CD14-positive monocyte (primary cell): ENCODE data around the gene SLC43A2. TPM values are rescaled to one million over a fixed set of nuclear protein-coding genes. Genes with fewer than 3 reads are reported as not detected.

Experiments
- DNase-seq, 3 donors: peaks; one replicate each; pipeline ENCODE4 v3.0.0-alpha.2; 2011 to 2022
- H2AFZ ChIP-seq: 2 replicates; pipeline ENCODE4 v1.6.0; 2012; ENCODE audit warnings: mild to moderate bottlenecking, low read depth, low read length, inconsistent platforms; ENCODE audit not compliant: insufficient read depth, poor library complexity, severe bottlenecking
- H3K27ac ChIP-seq, 2 donors: 1 replicate in 1 of 2; 2 replicates in 1 of 2; pipeline ENCODE4 v1.5.1; 2012 to 2013; ENCODE audit warnings: low read length in 2 of 2, control low read depth in 1 of 2, inconsistent platforms in 1 of 2, low read depth in 1 of 2, mild to moderate bottlenecking in 1 of 2
- H3K27me3 ChIP-seq, 2 donors: one replicate each; pipeline versions ENCODE4 v1.6.0 to v1.6.1; 2011 to 2013; ENCODE audit warnings: low read length in 2 of 2; ENCODE audit not compliant: control insufficient read depth in 2 of 2, insufficient read depth in 2 of 2
- H3K36me3 ChIP-seq, 2 donors: replicated peaks in 1 of 2; 1 replicate in 1 of 2; 2 replicates in 1 of 2; pipeline versions ENCODE4 v1.5.1 to v1.6.1; 2012 to 2013; ENCODE audit warnings: low read length in 2 of 2, control low read depth in 1 of 2, inconsistent platforms in 1 of 2, mild to moderate bottlenecking in 1 of 2; ENCODE audit not compliant: insufficient read depth in 2 of 2, control insufficient read depth in 1 of 2
- H3K4me1 ChIP-seq, 2 donors: 1 replicate in 1 of 2; 2 replicates in 1 of 2; pipeline versions ENCODE4 v1.5.1 to v1.6.1; 2012 to 2013; ENCODE audit warnings: low read length in 2 of 2, control low read depth in 1 of 2, inconsistent platforms in 1 of 2, mild to moderate bottlenecking in 1 of 2, moderate library complexity in 1 of 2; ENCODE audit not compliant: insufficient read depth in 2 of 2, control insufficient read depth in 1 of 2
- H3K4me2 ChIP-seq: replicated peaks from 2 replicates; pipeline ENCODE3; 2012; ENCODE audit warnings: low read length, moderate library complexity, mild to moderate bottlenecking; ENCODE audit not compliant: poor library complexity, severe bottlenecking; ENCODE audit errors: extremely low read depth
- H3K4me3 ChIP-seq, 3 experiments: fragments of 200-600 bp in 1 of 3; sonication (generic) in 1 of 3; replicated peaks in 1 of 3; 1 replicate in 2 of 3; 2 replicates in 1 of 3; pipeline ENCODE4 v1.5.1; 2011 to 2013; ENCODE audit warnings: low read length in 3 of 3, mild to moderate bottlenecking in 3 of 3, control low read depth in 2 of 3, low read depth in 2 of 3, inconsistent platforms in 1 of 3, moderate library complexity in 1 of 3
- H3K79me2 ChIP-seq: 2 replicates; pipeline ENCODE4 v1.6.0; 2012; ENCODE audit warnings: mild to moderate bottlenecking, control low read depth, inconsistent platforms, low read length, moderate library complexity; ENCODE audit not compliant: insufficient read depth
- H3K9ac ChIP-seq: 2 replicates; pipeline ENCODE4 v1.6.0; 2017; ENCODE audit warnings: low read length, mild to moderate bottlenecking; ENCODE audit not compliant: insufficient read depth, poor library complexity, severe bottlenecking
- H3K9me3 ChIP-seq, 2 donors: replicated peaks in 1 of 2; 1 replicate in 1 of 2; 2 replicates in 1 of 2; pipeline versions ENCODE4 v1.5.1 to v1.6.1; 2012 to 2013; ENCODE audit warnings: low read length in 2 of 2, control low read depth in 1 of 2; ENCODE audit not compliant: control insufficient read depth in 1 of 2, insufficient read depth in 1 of 2
- H4K20me1 ChIP-seq: 2 replicates; pipeline ENCODE4 v1.6.0; 2012; ENCODE audit warnings: mild to moderate bottlenecking, low read length, control low read depth, moderate library complexity; ENCODE audit not compliant: insufficient read depth
- H3K27ac Mint-ChIP-seq, 7 donors: one replicate each; pipeline ENCODE4 v1.8.0; 2020; ENCODE audit warnings: mild to moderate bottlenecking in 7 of 7, mixed read lengths in 7 of 7, moderate library complexity in 6 of 7, inconsistent platforms in 2 of 7
- H3K27me3 Mint-ChIP-seq, 3 donors: one replicate each; pipeline ENCODE4 v1.8.0; 2021 to 2022; ENCODE audit warnings: low read depth in 3 of 3, mild to moderate bottlenecking in 3 of 3, mixed read lengths in 3 of 3, moderate library complexity in 3 of 3, inconsistent platforms in 1 of 3
- H3K36me3 Mint-ChIP-seq, 2 donors: one replicate each; pipeline ENCODE4 v1.8.0; 2020; ENCODE audit warnings: mixed read lengths in 2 of 2, inconsistent platforms in 1 of 2, mild to moderate bottlenecking in 1 of 2
- H3K4me1 Mint-ChIP-seq: one replicate; pipeline ENCODE4 v1.8.0; 2020; ENCODE audit warnings: mild to moderate bottlenecking, mixed read lengths
- H3K4me3 Mint-ChIP-seq, 2 donors: one replicate each; pipeline ENCODE4 v1.8.0; 2020; ENCODE audit warnings: mild to moderate bottlenecking in 2 of 2, mixed read lengths in 2 of 2, moderate library complexity in 1 of 2
- H3K9me3 Mint-ChIP-seq, 7 donors: one replicate each; pipeline ENCODE4 v1.8.0; 2020 to 2022; ENCODE audit warnings: mixed read lengths in 7 of 7, mild to moderate bottlenecking in 6 of 7, moderate library complexity in 6 of 7, inconsistent platforms in 2 of 7
- CTCF ChIP-seq: fragments of 200-600 bp; IDR thresholded peaks from one replicate; pipeline ENCODE4 v1.8.0; 2022; ENCODE audit warnings: antibody characterized with exemption, mild to moderate bottlenecking
- WGBS: methylation state at CpG from one replicate; pipeline ENCODE4 v1.1.5; 2013; ENCODE audit warnings: missing lambda C conversion rate; ENCODE audit not compliant: insufficient coverage; 5-methylcytosine and 5-hydroxymethylcytosine counted together
- intact Hi-C, 2 donors: fragments of 100-400 bp; cut with micrococcal nuclease; formaldehyde crosslinking; loops; one replicate each; pipeline versions ENCODE4 v1.15.0 to v1.15.1; 2023
- polyA plus RNA-seq, 3 donors: library from polyadenylated mRNA; depleted of rRNA in 1 of 3; unstranded in 2 of 3; stranded (reverse) in 1 of 3; fragments of 300-500 nt in 2 of 3; fragments of >200 nt in 1 of 3; fragmentation: Illumina TruSeq in 2 of 3; gene quantifications; 1 replicate in 2 of 3; 2 replicates in 1 of 3; pipeline ENCODE4 v1.2.3, GENCODE V29; 2012 to 2021

SLC43A2 gene
- polyA plus RNA-seq, 3 donors, result 115 to 151 (median 117) TPM

- no peak for TF ChIP-seq CTCF
- WGBS, result 65% methylated on average over 9 of the region's 15 CpGs
- peak overlapping the region; percentile 99 to 100 (median 99) for H3K27ac Mint-ChIP-seq
- peak in 2 of 3 donors; percentile 39 to 50 for DNase-seq
- H3K4me3 Mint-ChIP-seq, result peak overlapping the region; percentile 63 to 68
- peak overlapping the region; percentile 56 for H3K4me2 ChIP-seq
- H3K9ac ChIP-seq, result peak overlapping the region; percentile 75
- H3K79me2 ChIP-seq, result no peaks in the 10 kb centered on the region
- no peaks in the 10 kb centered on the region for H3K27me3 ChIP-seq
- H2AFZ ChIP-seq, result no peak overlapping the region
- peaks cover 21 to 36% of the 10 kb centered on the region in 2 donors for H3K36me3 ChIP-seq
- no peaks in the 10 kb centered on the region for H3K9me3 ChIP-seq
- H3K9me3 Mint-ChIP-seq, result peaks cover 0 to 3% (median 0%) of the 10 kb centered on the region in 7 donors
- H3K4me1 ChIP-seq, result peaks cover 66 to 78% of the 10 kb centered on the region in 2 donors
- H3K4me1 Mint-ChIP-seq, result peaks cover 61% of the 10 kb centered on the region
- H3K36me3 Mint-ChIP-seq, result peaks cover 37 to 61% of the 10 kb centered on the region in 2 donors
- H3K4me3 ChIP-seq, result peak overlapping the region in 1 of 3 experiments; percentile 52
- peaks cover 0 to 4% (median 0%) of the 10 kb centered on the region in 3 donors for H3K27me3 Mint-ChIP-seq
- intact Hi-C loops, result loop anchor here in 1 of 2 donors (2.0 kb wide), 1 partner anchor 32 kb away; no protein-coding TSS in a partner anchor
- peak overlapping the region; percentile 94 to 99 for H3K27ac ChIP-seq
- peaks cover 6% of the 10 kb centered on the region for H4K20me1 ChIP-seq
These were observed 52.1 kb downstream of the SLC43A2 start for GRCh38 chr17:1576500-1576899.

- H3K4me2 ChIP-seq, result peak overlapping the region; percentile 53
These were observed 53.8 kb downstream of the SLC43A2 start for GRCh38 chr17:1574697-1575471.

More at GRCh38 chr17:1574697-1575471, 53.8 kb downstream of the SLC43A2 start:
- Histone ChIP-seq H3K36me3 (peaks cover 8 to 20% of the 10 kb centered on the region in 2 donors), H3K4me1 (peaks cover 62 to 69% of the 10 kb centered on the region in 2 donors), H3K4me3 (peak overlapping the region in 1 of 3 experiments; percentile 57), H3K27me3 (no peaks in the 10 kb centered on the region), H3K79me2 (no peaks in the 10 kb centered on the region), H2AFZ (no peak overlapping the region), H4K20me1 (peaks cover 6% of the 10 kb centered on the region), H3K9ac (peak overlapping the region; percentile 75), H3K27ac (peak overlapping the region; percentile 94 to 99), H3K9me3 (no peaks in the 10 kb centered on the region)
- no peak for DNase-seq
- TF ChIP-seq CTCF, result peak; percentile 13
- WGBS, result 55% methylated on average over 37 of the region's 45 CpGs
- Mint-ChIP-seq H3K4me1 (peaks cover 56% of the 10 kb centered on the region), H3K9me3 (peaks cover 0 to 3% (median 0%) of the 10 kb centered on the region in 7 donors), H3K27me3 (peaks cover 0 to 7% (median 0%) of the 10 kb centered on the region in 3 donors), H3K27ac (peak overlapping the region; percentile 77 to 100 (median 99)), H3K4me3 (peak overlapping the region in 1 of 2 donors; percentile 51), H3K36me3 (peaks cover 23 to 45% of the 10 kb centered on the region in 2 donors)
- intact Hi-C loops, result loop anchor here (1.0 to 5.0 kb wide), 3 partner anchors 32 to 72 kb away; partner anchors contain the start of genes SLC43A2 (in 2 of the 2), RILP (in 1 of the 2) and SCARF1 (in 1 of the 2)
